ENCODE measurements around the gene CAMK2A. TPM values are rescaled to one million over a fixed set of nuclear protein-coding genes. Genes with fewer than 3 reads are reported as not detected.

Gene CAMK2A
- total RNA-seq, 1 experiment from 2014 or later, result 0.33 TPM

- H3K9me3 ChIP-seq (ENCODE audit: control insufficient read depth, low read depth, low read length), result no peaks in the 10 kb centered on the region
- no peak overlapping the region for H3T11ph ChIP-seq (ENCODE audit: low read length)
- H4K20me1 ChIP-seq (ENCODE audit: control insufficient read depth, insufficient read depth, insufficient read length), result no peaks in the 10 kb centered on the region
- no peaks in the 10 kb centered on the region for H3K79me2 ChIP-seq (ENCODE audit: insufficient read depth, low read length)
- Mint-ChIP-seq H3K4me1 (peaks cover 7 to 13% of the 10 kb centered on the region in 2 experiments; a peak in 3 of 4 replicates), H3K27me3 (ENCODE audit: low read depth) (peaks cover 63% of the 10 kb centered on the region), H3K4me3 (no peak overlapping the region), H3K9me3 (no peaks in the 10 kb centered on the region), H3K36me3 (ENCODE audit: insufficient read depth in 1 of 3, low read depth in 3 of 3) (no peaks in the 10 kb centered on the region), H3K27ac (no peak overlapping the region)
- H3K9ac ChIP-seq (ENCODE audit: extremely low read depth, insufficient read length, low read length), result no peak overlapping the region
- DNase-seq, result peak; percentile 82
- H3K4me1 ChIP-seq (ENCODE audit: insufficient read depth, low read length), result no peaks in the 10 kb centered on the region
- no peak overlapping the region for H2AK5ac ChIP-seq (ENCODE audit: insufficient read length, low read length)
- H3K56ac ChIP-seq (ENCODE audit: insufficient read length, low read depth, low read length), result no peak overlapping the region
- H3K27ac ChIP-seq (ENCODE audit: insufficient read length, low read depth, low read length), result no peak overlapping the region
- no peak overlapping the region for H4K8ac ChIP-seq (replicated peaks; ENCODE audit: insufficient read length, low read depth, low read length)
- no peak overlapping the region for H2BK120ac ChIP-seq (ENCODE audit: low read depth, low read length, poor library complexity, severe bottlenecking)
- no peak overlapping the region for H4K5ac ChIP-seq (ENCODE audit: insufficient read length, low read depth, low read length)
- H3K4me2 ChIP-seq (ENCODE audit: insufficient read depth, insufficient read length, low read length), result no peak overlapping the region
- H3K4ac ChIP-seq (ENCODE audit: low read depth, low read length), result no peak overlapping the region
- WGBS (ENCODE audit: extremely low coverage, insufficient read length, low lambda C conversion rate), result no CpG with 5 or more reads among the region's 5 CpGs
- no peak overlapping the region for H2BK15ac ChIP-seq (ENCODE audit: low read depth, low read length)
- H2AFZ ChIP-seq (ENCODE audit: low read length), result no peak overlapping the region
- no peaks in the 10 kb centered on the region for H3K23me2 ChIP-seq (ENCODE audit: insufficient read length, low read depth, low read length, poor library complexity, severe bottlenecking)
- H2BK5ac ChIP-seq (ENCODE audit: insufficient read length, low read length), result no peak overlapping the region
- H2BK12ac ChIP-seq (ENCODE audit: insufficient read length, low read depth, low read length), result no peak overlapping the region
- H3K27me3 ChIP-seq (ENCODE audit: insufficient read depth, low read length), result peaks cover 6% of the 10 kb centered on the region; the same call in 1 of the 2 replicates
- no peaks in the 10 kb centered on the region for H3K79me1 ChIP-seq (ENCODE audit: insufficient read depth, low read depth, low read length, poor library complexity, severe bottlenecking)
- H2BK20ac ChIP-seq (ENCODE audit: low read depth, low read length, poor library complexity, severe bottlenecking), result no peak overlapping the region
- H3K14ac ChIP-seq (ENCODE audit: insufficient read depth, low read length), result no peak overlapping the region
- H3K23ac ChIP-seq (ENCODE audit: insufficient read length, low read depth, low read length), result no peak overlapping the region
- TF ChIP-seq, protein P1, sequence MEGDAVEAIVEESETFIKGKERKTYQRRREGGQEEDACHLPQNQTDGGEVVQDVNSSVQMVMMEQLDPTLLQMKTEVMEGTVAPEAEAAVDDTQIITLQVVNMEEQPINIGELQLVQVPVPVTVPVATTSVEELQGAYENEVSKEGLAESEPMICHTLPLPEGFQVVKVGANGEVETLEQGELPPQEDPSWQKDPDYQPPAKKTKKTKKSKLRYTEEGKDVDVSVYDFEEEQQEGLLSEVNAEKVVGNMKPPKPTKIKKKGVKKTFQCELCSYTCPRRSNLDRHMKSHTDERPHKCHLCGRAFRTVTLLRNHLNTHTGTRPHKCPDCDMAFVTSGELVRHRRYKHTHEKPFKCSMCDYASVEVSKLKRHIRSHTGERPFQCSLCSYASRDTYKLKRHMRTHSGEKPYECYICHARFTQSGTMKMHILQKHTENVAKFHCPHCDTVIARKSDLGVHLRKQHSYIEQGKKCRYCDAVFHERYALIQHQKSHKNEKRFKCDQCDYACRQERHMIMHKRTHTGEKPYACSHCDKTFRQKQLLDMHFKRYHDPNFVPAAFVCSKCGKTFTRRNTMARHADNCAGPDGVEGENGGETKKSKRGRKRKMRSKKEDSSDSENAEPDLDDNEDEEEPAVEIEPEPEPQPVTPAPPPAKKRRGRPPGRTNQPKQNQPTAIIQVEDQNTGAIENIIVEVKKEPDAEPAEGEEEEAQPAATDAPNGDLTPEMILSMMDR (conservative IDR thresholded peaks at IDR 0.05), result peak; percentile 82
- no peak overlapping the region for H4K91ac ChIP-seq (ENCODE audit: insufficient read length, low read depth, low read length)
- H3K18ac ChIP-seq (ENCODE audit: insufficient read length, low read depth, low read length), result no peak overlapping the region
Measured at GRCh38 chr5:150175536-150175935, 114.0 kb downstream of the CAMK2A start.

Data from H9 (cell line).